Right lobe of liver (tissue), 6 donors: ENCODE measurements around the gene SCG2. TPM values are rescaled to one million over a fixed set of nuclear protein-coding genes. Genes with fewer than 3 reads are reported as not detected.

ENCODE experiments used
- ATAC-seq, 4 donors: fragments of 200-7000 bp; cut with Tn5 transposase; one replicate each; pipeline ENCODE4 v1.9.1; 2020; ENCODE audit warnings: mild to moderate bottlenecking in 4 of 4, moderate library complexity in 4 of 4
- DNase-seq, 3 donors: peaks; one replicate each; pipeline ENCODE4 v3.0.0-alpha.2; 2020
- H3K27ac ChIP-seq, 3 donors: fragments of 200-600 bp; one replicate each; pipeline ENCODE4 v1.8.0; 2022
- H3K27me3 ChIP-seq, 2 donors: fragments of 200-600 bp; one replicate each; pipeline ENCODE4 v1.8.0; 2022
- H3K36me3 ChIP-seq, 4 donors: fragments of 200-600 bp; sonication (generic) in 1 of 4; one replicate each; pipeline versions ENCODE4 v1.5.1 to v1.8.0; 2017 to 2022; ENCODE audit warnings: control low read depth in 1 of 4
- H3K4me1 ChIP-seq, 4 donors: fragments of 200-600 bp; sonication (generic) in 1 of 4; one replicate each; pipeline versions ENCODE4 v1.5.1 to v1.8.0; 2017 to 2022; ENCODE audit warnings: control low read depth in 1 of 4
- H3K4me3 ChIP-seq, 3 donors: fragments of 200-600 bp; one replicate each; pipeline ENCODE4 v1.8.0; 2022
- H3K9me3 ChIP-seq, 4 donors: fragments of 200-600 bp; sonication (generic) in 1 of 4; one replicate each; pipeline versions ENCODE4 v1.5.1 to v1.8.0; 2017 to 2022; ENCODE audit warnings: control low read depth in 1 of 4
- CTCF ChIP-seq, 4 donors: fragments of 200-600 bp in 3 of 4; fragments of 450-650 bp in 1 of 4; IDR thresholded peaks; one replicate each; pipeline versions ENCODE4 v1.5.1 to v1.8.0; 2016 to 2022; ENCODE audit warnings: antibody characterized with exemption in 4 of 4, mild to moderate bottlenecking in 2 of 4
- POLR2A ChIP-seq: fragments of 450-650 bp; IDR thresholded peaks from one replicate; pipeline ENCODE4 v1.6.1; 2017; ENCODE audit warnings: antibody characterized with exemption, mild to moderate bottlenecking
- WGBS: methylation state at CpG from one replicate; pipeline ENCODE4 v1.1.6; 2018; ENCODE audit warnings: low coverage, low lambda C conversion rate; ENCODE audit not compliant: insufficient coverage; ENCODE audit errors: missing lambda C conversion rate; 5-methylcytosine and 5-hydroxymethylcytosine counted together
- intact Hi-C, 2 donors: fragments of 100-400 bp; cut with DNase I; formaldehyde crosslinking; loops; one replicate each; pipeline versions ENCODE4 v1.11.2 to v1.14.1; 2022
- total RNA-seq, 6 experiments: library from RNA; depleted of rRNA in 2 of 6; stranded (reverse); fragments of >200 nt in 2 of 6; fragmentation: NEBNext Ultra II Directional in 3 of 6; extraction: Animal tissue kit (Norgen Biotek cat#: 25700) in 3 of 6; gene quantifications; one replicate each; pipeline versions ENCODE4 v1.1.0 to v1.2.4, GENCODE V29; 2016 to 2023
- donor health status: DM: no; HTN: yes; CAD: no.
- donor health status: DM: no; HTN: no; CAD: no.
- donor health status: DM: no; HTN: no; CAD: no.
- donor health status: DM: no; HTN: yes; CAD: no.
- donor health status: DM: no; HTN: yes; CAD: no.

SCG2 gene
- total RNA-seq, 6 experiments from 2014 or later: not detected

- intact Hi-C loops: no loop called here
- WGBS: 70% methylated on average over 3 of the region's 3 CpGs
- H3K4me1 ChIP-seq: no peaks in the 10 kb centered on the region
- no peak overlapping the region for H3K4me3 ChIP-seq
- H3K36me3 ChIP-seq: no peaks in the 10 kb centered on the region
- no peak for DNase-seq
- no peak for ATAC-seq
- TF ChIP-seq CTCF (IDR thresholded peaks at IDR 0.05) (no peak), POLR2A (no peak)
- no peaks in the 10 kb centered on the region for H3K9me3 ChIP-seq
- H3K27ac ChIP-seq: no peak overlapping the region
- H3K27me3 ChIP-seq: no peaks in the 10 kb centered on the region
Observed at GRCh38 chr2:223554923-223555322, 47.2 kb downstream of the SCG2 start.

- 70% methylated on average over 7 of the region's 8 CpGs for WGBS
- no peak for ATAC-seq
Observed at GRCh38 chr2:223549215-223549614, 52.9 kb downstream of the SCG2 start.

GRCh38 chr2:223548194-223548593, 54.0 kb downstream of the SCG2 start:
- intact Hi-C loops: no loop called here
- ATAC-seq: no peak
- TF ChIP-seq POLR2A (no peak), CTCF (IDR thresholded peaks at IDR 0.05) (no peak)
- Histone ChIP-seq H3K4me3 (no peak overlapping the region), H3K4me1 (peaks cover 0 to 14% (median 0%) of the 10 kb centered on the region in 4 donors), H3K27ac (no peak overlapping the region), H3K36me3 (no peaks in the 10 kb centered on the region), H3K27me3 (no peaks in the 10 kb centered on the region), H3K9me3 (no peaks in the 10 kb centered on the region)
- DNase-seq: no peak
- 52% methylated on average over 5 of the region's 5 CpGs for WGBS

More at GRCh38 chr2:223549215-223549614, 52.9 kb downstream of the SCG2 start:
- Histone ChIP-seq H3K4me3 (no peak overlapping the region), H3K9me3 (no peaks in the 10 kb centered on the region), H3K27me3 (no peaks in the 10 kb centered on the region), H3K4me1 (peaks cover 0 to 14% (median 0%) of the 10 kb centered on the region in 4 donors), H3K27ac (no peak overlapping the region), H3K36me3 (no peaks in the 10 kb centered on the region)
- TF ChIP-seq POLR2A (no peak), CTCF (IDR thresholded peaks at IDR 0.05) (no peak)
- intact Hi-C loops: no loop called here
- DNase-seq: no peak

Other genes with a start within 250 kb of the SCG2 start
- gene AP1S3, start 235.2 kb upstream of the SCG2 start, total RNA-seq: 10 to 100 TPM in 1 of 6 experiments, 1 to 10 TPM in 5; 1.3 to 12.7 (median 3.2) TPM